OCI-LY1 (cell line): ENCODE data around the gene GNG10.
"Not testable (repeated sequence)": the region's sequence is repeated elsewhere in the genome, so short reads cannot be mapped to it uniquely, and the experiment has no call there.

Experiments used
- H2AFZ ChIP-seq: fragments of 200-600 bp; sonication (generic), shearing (Covaris generic); 2 replicates; pipeline ENCODE4 v1.6.0; 2014; ENCODE audit warnings: antibody characterized with exemption, mild to moderate bottlenecking, low read length
- H3F3A ChIP-seq: fragments of 200-600 bp; sonication (generic), shearing (Covaris generic); 2 replicates; pipeline ENCODE4 v1.6.0; 2014; ENCODE audit warnings: mild to moderate bottlenecking, antibody characterized with exemption, low read length, moderate library complexity; ENCODE audit not compliant: insufficient read depth
- H3K27ac ChIP-seq: fragments of 200-600 bp; sonication (generic); 2 replicates; pipeline ENCODE4 v1.5.1; 2014; ENCODE audit warnings: low read length, mixed run types, mild to moderate bottlenecking, low read depth; ENCODE audit not compliant: poor library complexity, severe bottlenecking
- H3K27me3 ChIP-seq: fragments of 200-600 bp; sonication (generic); 2 replicates; pipeline ENCODE4 v1.6.0; 2014; ENCODE audit warnings: antibody characterized with exemption, mild to moderate bottlenecking, low read length, moderate library complexity; ENCODE audit not compliant: insufficient read depth
- H3K36me3 ChIP-seq: fragments of 200-600 bp; sonication (generic); 2 replicates; pipeline ENCODE4 v1.6.1; 2014; ENCODE audit warnings: mild to moderate bottlenecking, antibody characterized with exemption, low read length, moderate library complexity, mixed read lengths; ENCODE audit not compliant: insufficient read depth
- H3K4me1 ChIP-seq: fragments of 200-600 bp; sonication (generic); 2 replicates; pipeline ENCODE4 v1.5.1; 2014; ENCODE audit warnings: mild to moderate bottlenecking, low read length, moderate library complexity; ENCODE audit not compliant: insufficient read depth, severe bottlenecking
- H3K4me2 ChIP-seq: fragments of 200-600 bp; sonication (generic), shearing (Covaris generic); 2 replicates; pipeline ENCODE4 v1.6.1; 2014; ENCODE audit warnings: low read length
- H3K4me3 ChIP-seq: fragments of 200-600 bp; sonication (generic); 2 replicates; pipeline ENCODE4 v1.5.1; 2014; ENCODE audit warnings: low read length, low read depth, mild to moderate bottlenecking, mixed read lengths; ENCODE audit not compliant: poor library complexity, severe bottlenecking
- H3K79me2 ChIP-seq: fragments of 200-600 bp; shearing (Covaris generic); 2 replicates; pipeline ENCODE4 v1.6.1; 2016; ENCODE audit warnings: mixed run types, low read length, mixed read lengths; ENCODE audit not compliant: insufficient read depth
- H3K9ac ChIP-seq: fragments of 200-600 bp; sonication (generic), shearing (Covaris generic); 2 replicates; pipeline ENCODE4 v1.6.1; 2014; ENCODE audit warnings: mild to moderate bottlenecking, low read length, mixed read lengths
- H3K9me2 ChIP-seq: fragments of 200-600 bp; sonication (generic), shearing (Covaris generic); 2 replicates; pipeline ENCODE4 v1.6.1; 2014; ENCODE audit warnings: low read depth, mild to moderate bottlenecking, low read length, mixed read lengths
- H3K9me3 ChIP-seq: fragments of 200-600 bp; shearing (Covaris generic); 2 replicates; pipeline ENCODE4 v1.6.1; 2014; ENCODE audit warnings: low read length, mixed read lengths
- H4K20me1 ChIP-seq: fragments of 200-600 bp; sonication (generic), shearing (Covaris generic); 2 replicates; pipeline ENCODE4 v1.6.0; 2016; ENCODE audit warnings: mild to moderate bottlenecking, low read length; ENCODE audit not compliant: insufficient read depth
- CTCF ChIP-seq: fragments of 200-600 bp; sonication (generic), shearing (Covaris generic); IDR thresholded peaks from 2 replicates; pipeline ENCODE4 v1.5.1; 2017; ENCODE audit warnings: mild to moderate bottlenecking, antibody characterized with exemption, low read length, moderate library complexity, mixed read lengths
- EZH2 ChIP-seq: fragments of 200-600 bp; sonication (generic), shearing (Covaris generic); IDR thresholded peaks from 2 replicates; pipeline ENCODE4 v1.8.0; 2017; ENCODE audit warnings: borderline replicate concordance, mixed run types, mild to moderate bottlenecking, antibody characterized with exemption, low read length, moderate library complexity, mixed read lengths

The GNG10 gene

DNA sequence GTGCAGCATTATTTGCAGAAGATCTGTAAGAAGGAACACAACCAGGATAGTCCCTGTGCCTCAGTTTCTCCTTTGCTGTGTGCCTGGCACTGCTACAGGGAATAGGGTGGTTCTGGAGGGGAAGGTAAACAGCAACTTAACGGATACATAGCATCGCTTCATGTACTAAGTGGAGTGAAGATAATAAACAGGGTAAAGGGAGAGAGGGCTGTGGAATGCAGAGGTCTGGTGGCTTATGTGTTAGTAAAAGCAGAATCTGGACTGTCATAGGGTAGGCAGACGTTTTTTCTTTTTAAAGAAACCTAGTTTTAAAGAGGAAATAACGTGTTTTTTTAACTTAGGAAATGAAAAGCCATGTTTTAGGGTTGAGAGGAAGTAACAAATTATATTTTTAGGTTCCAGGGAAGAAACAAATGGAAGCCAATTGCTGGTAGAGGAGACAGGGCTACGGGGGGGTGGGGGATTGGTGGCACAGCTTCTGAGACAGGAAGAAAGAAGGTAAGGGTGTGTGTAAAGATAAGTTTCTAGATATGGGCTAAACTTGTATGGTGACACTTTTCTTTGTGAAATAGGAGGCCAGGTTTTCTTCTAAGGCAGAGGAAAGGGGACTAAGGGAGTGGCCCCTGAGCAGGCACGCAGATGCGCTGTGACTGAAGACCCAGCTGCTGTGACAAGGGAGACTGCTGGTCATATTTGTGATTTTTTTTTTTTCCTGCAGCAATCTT, 1.3 kb downstream of the GNG10 start:
- no peaks in the 10 kb centered on the region for H3K9me3 ChIP-seq
- TF ChIP-seq CTCF (no peak), EZH2 (no peak)
- H2AFZ ChIP-seq = no peak overlapping the region
- no peaks in the 10 kb centered on the region for H3F3A ChIP-seq
- H3K9ac ChIP-seq = peak overlapping the region; percentile 67; the same call in 1 of the 2 replicates
- peak overlapping the region; percentile 79 for H3K4me3 ChIP-seq
- no peaks in the 10 kb centered on the region for H3K27me3 ChIP-seq
- H3K79me2 ChIP-seq = no peaks in the 10 kb centered on the region
- no peaks in the 10 kb centered on the region for H4K20me1 ChIP-seq
- peaks cover 9% of the 10 kb centered on the region for H3K4me1 ChIP-seq
- H3K9me2 ChIP-seq = no peaks in the 10 kb centered on the region
- H3K4me2 ChIP-seq = peak overlapping the region; percentile 96
- H3K36me3 ChIP-seq = no peaks in the 10 kb centered on the region
- H3K27ac ChIP-seq = no peak overlapping the region

DNA sequence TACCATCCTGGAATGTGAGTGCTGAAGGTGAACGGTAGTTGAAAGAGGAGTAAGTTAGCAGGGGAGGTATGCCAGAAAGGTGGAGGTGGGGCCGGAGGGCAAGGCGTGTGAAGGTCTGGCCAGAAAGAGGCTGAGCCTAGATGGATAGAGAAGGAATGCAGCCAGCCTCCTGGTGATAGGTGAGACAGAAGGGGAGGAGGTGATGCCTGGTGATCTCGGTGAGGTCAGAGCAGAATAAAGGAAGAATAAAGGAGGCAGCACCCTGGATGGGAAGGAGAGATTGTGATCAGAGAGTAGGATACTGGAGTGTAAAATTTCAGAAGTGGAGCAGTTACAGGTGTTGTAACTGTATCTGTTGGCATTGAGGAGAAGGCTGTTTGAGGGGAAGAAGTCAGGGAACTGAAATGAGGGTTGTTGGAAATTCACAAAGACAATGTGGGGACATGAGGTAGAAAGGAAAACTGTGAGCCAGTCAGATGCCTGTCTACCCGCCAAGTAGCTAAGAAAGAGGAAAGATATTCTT, 2.0 kb downstream of the GNG10 start:
- no peak overlapping the region for H2AFZ ChIP-seq
- H3K4me2 ChIP-seq = no peak overlapping the region
- H3F3A ChIP-seq = no peaks in the 10 kb centered on the region
- H4K20me1 ChIP-seq = no peaks in the 10 kb centered on the region
- no peak overlapping the region for H3K9ac ChIP-seq
- H3K36me3 ChIP-seq = no peaks in the 10 kb centered on the region
- no peak overlapping the region for H3K27ac ChIP-seq
- H3K9me3 ChIP-seq = no peaks in the 10 kb centered on the region
- H3K4me3 ChIP-seq = no peak overlapping the region
- H3K9me2 ChIP-seq = no peaks in the 10 kb centered on the region
- TF ChIP-seq CTCF = no peak
- TF ChIP-seq EZH2 = no peak
- H3K4me1 ChIP-seq = peaks cover 9% of the 10 kb centered on the region
- H3K27me3 ChIP-seq = no peaks in the 10 kb centered on the region
- no peaks in the 10 kb centered on the region for H3K79me2 ChIP-seq

- no peak overlapping the region for H3K9ac ChIP-seq
- H3K4me2 ChIP-seq = no peak overlapping the region
- no peaks in the 10 kb centered on the region; the same call in 1 of the 2 replicates for H3K36me3 ChIP-seq
- H3K4me1 ChIP-seq = no peaks in the 10 kb centered on the region
- H3F3A ChIP-seq = no peaks in the 10 kb centered on the region
- no peaks in the 10 kb centered on the region for H4K20me1 ChIP-seq
- H2AFZ ChIP-seq = no peak overlapping the region
- no peaks in the 10 kb centered on the region for H3K79me2 ChIP-seq
- H3K27ac ChIP-seq = no peak overlapping the region
- no peak overlapping the region for H3K4me3 ChIP-seq
- H3K9me2 ChIP-seq = no peaks in the 10 kb centered on the region
- no peaks in the 10 kb centered on the region for H3K9me3 ChIP-seq
- no peaks in the 10 kb centered on the region for H3K27me3 ChIP-seq
- TF ChIP-seq EZH2 = no peak
- TF ChIP-seq CTCF = no peak
Observed at GRCh38 chr9:111668026-111668573, 6.7 kb downstream of the GNG10 start.

GRCh38 chr9:111668601-111669000, 7.2 kb downstream of the GNG10 start:
- not testable (repeated sequence) for H3K36me3 ChIP-seq, H3K9me3 ChIP-seq, H3K27ac ChIP-seq, H3K4me1 ChIP-seq, H3K9me2 ChIP-seq, H3K4me3 ChIP-seq, H3K27me3 ChIP-seq, H4K20me1 ChIP-seq, H2AFZ ChIP-seq, H3K4me2 ChIP-seq, H3K9ac ChIP-seq, H3F3A ChIP-seq, H3K79me2 ChIP-seq
